Body of pancreas (tissue), 4 donors: ENCODE results near the gene SKIC8. TPM values are rescaled to one million over a fixed set of nuclear protein-coding genes. Genes with fewer than 3 reads are reported as not detected.

Experiments
- ATAC-seq: fragments of 150-250 bp; one replicate; pipeline ENCODE4 v1.9.1; 2016
- DNase-seq, 4 donors: peaks; one replicate each; pipeline ENCODE4 v3.0.0-alpha.2; 2019
- H3K27ac ChIP-seq, 4 donors: fragments of 200-600 bp; sonication (generic); 1 replicate in 3 of 4; 2 replicates in 1 of 4; pipeline versions ENCODE4 v1.5.1 to v1.6.1; 2016 to 2019; ENCODE audit warnings: mild to moderate bottlenecking in 1 of 4, mixed read lengths in 1 of 4, moderate library complexity in 1 of 4
- H3K27me3 ChIP-seq, 2 donors: fragments of 200-600 bp; sonication (generic); one replicate each; pipeline ENCODE4 v1.6.0; 2016; ENCODE audit warnings: mild to moderate bottlenecking in 1 of 2
- H3K36me3 ChIP-seq, 2 donors: fragments of 200-600 bp; sonication (generic); replicated peaks in 1 of 2; 2 replicates each; pipeline ENCODE4 v1.5.1; 2016; ENCODE audit warnings: low read depth in 2 of 2; ENCODE audit not compliant: insufficient read depth in 1 of 2
- H3K4me1 ChIP-seq: fragments of 200-600 bp; sonication (generic); one replicate; pipeline ENCODE4 v1.6.0; 2016
- H3K4me3 ChIP-seq, 2 donors: fragments of 200-600 bp; sonication (generic); 1 replicate in 1 of 2; 2 replicates in 1 of 2; pipeline ENCODE4 v1.5.1; 2016 to 2019
- H3K9me3 ChIP-seq, 3 donors: fragments of 200-600 bp; sonication (generic); 1 replicate in 2 of 3; 2 replicates in 1 of 3; pipeline ENCODE4 v1.5.1; 2016
- POLR2A ChIP-seq, 3 donors: fragments of 450-650 bp; IDR thresholded peaks; one replicate each; pipeline ENCODE4 v1.6.1; 2016; ENCODE audit warnings: antibody characterized with exemption in 3 of 3, mild to moderate bottlenecking in 2 of 3
- WGBS, 2 donors: methylation state at CpG; one replicate each; pipeline ENCODE4 v1.1.5; 2017; 5-methylcytosine and 5-hydroxymethylcytosine counted together
- intact Hi-C: fragments of 100-400 bp; cut with DNase I; formaldehyde crosslinking; loops from one replicate; pipeline ENCODE4 v1.15.1; 2023
- total RNA-seq, 2 donors: library from RNA; depleted of rRNA; stranded (reverse); fragments of >200 nt; gene quantifications; one replicate each; pipeline ENCODE4 v1.1.0, GENCODE V29; 2016
- TF ChIP-seq, protein P1 (sequence below), 7 experiments: fragments of 450-650 bp in 4 of 7; fragments of 200-600 bp in 3 of 7; sonication (generic) in 3 of 7; IDR thresholded peaks; one replicate each; pipeline ENCODE4 v1.5.1; 2016 to 2019; ENCODE audit warnings: antibody characterized with exemption in 7 of 7

SKIC8 gene
- total RNA-seq, 2 donors from 2014 or later: 30.3 to 31.4 TPM

DNA sequence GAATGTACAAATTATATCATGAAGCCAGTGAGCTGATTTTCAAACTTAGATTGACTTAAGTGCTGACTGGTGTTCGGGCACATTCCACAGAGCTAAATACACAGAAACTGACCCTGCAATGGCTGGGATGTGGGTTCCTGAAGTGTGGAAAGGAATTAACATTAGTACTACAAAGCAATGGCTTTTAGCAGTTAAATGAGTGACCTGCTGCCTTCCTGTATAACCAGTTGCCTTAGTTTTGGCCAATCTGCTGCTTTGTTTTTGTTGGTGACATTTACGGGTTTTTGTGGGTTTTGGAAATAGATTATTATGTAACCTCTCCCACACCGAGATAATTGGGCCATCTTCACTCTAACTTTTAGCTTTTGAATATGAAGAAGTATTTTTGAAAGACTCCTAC is 2.4 kb upstream of the SKIC8 start:
- intact Hi-C loops: loop anchor here (10.0 kb wide), 1 partner anchor 123 kb away; no protein-coding TSS in a partner anchor
- Histone ChIP-seq H3K27me3 (peaks cover 0 to 7% of the 10 kb centered on the region in 2 donors), H3K4me3 (no peak overlapping the region), H3K36me3 (no peaks in the 10 kb centered on the region), H3K4me1 (peaks cover 15% of the 10 kb centered on the region), H3K9me3 (no peaks in the 10 kb centered on the region), H3K27ac (no peak overlapping the region)
- TF ChIP-seq, protein P1, sequence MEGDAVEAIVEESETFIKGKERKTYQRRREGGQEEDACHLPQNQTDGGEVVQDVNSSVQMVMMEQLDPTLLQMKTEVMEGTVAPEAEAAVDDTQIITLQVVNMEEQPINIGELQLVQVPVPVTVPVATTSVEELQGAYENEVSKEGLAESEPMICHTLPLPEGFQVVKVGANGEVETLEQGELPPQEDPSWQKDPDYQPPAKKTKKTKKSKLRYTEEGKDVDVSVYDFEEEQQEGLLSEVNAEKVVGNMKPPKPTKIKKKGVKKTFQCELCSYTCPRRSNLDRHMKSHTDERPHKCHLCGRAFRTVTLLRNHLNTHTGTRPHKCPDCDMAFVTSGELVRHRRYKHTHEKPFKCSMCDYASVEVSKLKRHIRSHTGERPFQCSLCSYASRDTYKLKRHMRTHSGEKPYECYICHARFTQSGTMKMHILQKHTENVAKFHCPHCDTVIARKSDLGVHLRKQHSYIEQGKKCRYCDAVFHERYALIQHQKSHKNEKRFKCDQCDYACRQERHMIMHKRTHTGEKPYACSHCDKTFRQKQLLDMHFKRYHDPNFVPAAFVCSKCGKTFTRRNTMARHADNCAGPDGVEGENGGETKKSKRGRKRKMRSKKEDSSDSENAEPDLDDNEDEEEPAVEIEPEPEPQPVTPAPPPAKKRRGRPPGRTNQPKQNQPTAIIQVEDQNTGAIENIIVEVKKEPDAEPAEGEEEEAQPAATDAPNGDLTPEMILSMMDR (IDR thresholded peaks at IDR 0.05): no peak
- TF ChIP-seq POLR2A (IDR thresholded peaks at IDR 0.05): no peak
- DNase-seq (no peak), ATAC-seq (no peak)
- WGBS, 2 donors: 23 to 35% methylated on average over 3 of the region's 3 CpGs

DNA sequence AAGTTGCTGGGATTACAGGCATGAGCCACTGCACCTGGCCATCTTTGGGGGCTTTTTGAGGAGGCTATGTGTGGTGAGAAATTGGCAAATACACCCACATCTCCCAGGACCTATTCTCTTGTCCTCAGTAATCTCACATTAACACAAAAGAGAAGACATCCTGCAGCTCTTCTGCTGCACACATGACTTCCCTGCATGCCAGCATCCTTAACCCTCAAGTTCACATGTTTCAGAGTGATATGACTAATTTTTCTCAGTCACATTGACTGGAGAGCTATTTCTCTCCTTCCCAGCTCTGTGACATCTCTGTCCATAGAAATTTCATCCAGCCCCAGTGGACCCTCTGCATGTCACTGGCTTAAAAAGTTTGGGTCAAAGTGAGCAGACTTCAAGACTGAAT is 1.9 kb upstream of the SKIC8 start:
- Histone ChIP-seq H3K27ac (no peak overlapping the region), H3K4me1 (peaks cover 15% of the 10 kb centered on the region), H3K36me3 (no peaks in the 10 kb centered on the region), H3K4me3 (no peak overlapping the region), H3K9me3 (no peaks in the 10 kb centered on the region), H3K27me3 (peaks cover 0 to 3% of the 10 kb centered on the region in 2 donors)
- DNase-seq (no peak), ATAC-seq (no peak)
- intact Hi-C loops: loop anchor here (10.0 kb wide), 1 partner anchor 123 kb away; no protein-coding TSS in a partner anchor
- TF ChIP-seq, protein P1 (IDR thresholded peaks at IDR 0.05): no peak
- TF ChIP-seq POLR2A (IDR thresholded peaks at IDR 0.05): no peak

DNA sequence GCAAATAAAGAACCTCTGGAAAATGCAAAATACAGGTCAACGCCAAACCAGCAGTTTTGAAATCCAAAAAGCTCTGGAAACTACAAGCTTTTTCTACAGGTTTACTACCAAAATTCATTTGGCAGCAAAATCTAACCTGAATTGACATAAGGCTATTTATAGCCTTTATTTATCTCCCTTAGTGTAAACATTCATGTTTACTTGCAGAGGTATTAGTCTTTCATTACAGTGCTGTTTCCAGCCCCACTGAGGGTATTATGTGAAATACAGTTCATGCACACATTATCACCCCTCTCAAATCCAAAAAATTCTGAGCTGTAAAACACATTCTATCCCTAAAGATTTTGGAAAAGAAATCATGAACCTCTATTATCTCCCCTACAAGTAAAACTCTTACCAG is 7.2 kb downstream of the SKIC8 start:
- no peak for DNase-seq
- Histone ChIP-seq H3K4me1 (peaks cover 18% of the 10 kb centered on the region), H3K9me3 (no peaks in the 10 kb centered on the region), H3K36me3 (peaks cover 0 to 3% of the 10 kb centered on the region in 2 donors), H3K4me3 (no peak overlapping the region), H3K27ac (no peak overlapping the region), H3K27me3 (no peaks in the 10 kb centered on the region)
- WGBS, 2 donors: 35 to 42% methylated on average over 1 of the region's 1 CpG
- intact Hi-C loops: no loop called here
- TF ChIP-seq POLR2A (IDR thresholded peaks at IDR 0.05): no peak
- TF ChIP-seq, protein P1 (IDR thresholded peaks at IDR 0.05): no peak
- ATAC-seq: no peak

DNA sequence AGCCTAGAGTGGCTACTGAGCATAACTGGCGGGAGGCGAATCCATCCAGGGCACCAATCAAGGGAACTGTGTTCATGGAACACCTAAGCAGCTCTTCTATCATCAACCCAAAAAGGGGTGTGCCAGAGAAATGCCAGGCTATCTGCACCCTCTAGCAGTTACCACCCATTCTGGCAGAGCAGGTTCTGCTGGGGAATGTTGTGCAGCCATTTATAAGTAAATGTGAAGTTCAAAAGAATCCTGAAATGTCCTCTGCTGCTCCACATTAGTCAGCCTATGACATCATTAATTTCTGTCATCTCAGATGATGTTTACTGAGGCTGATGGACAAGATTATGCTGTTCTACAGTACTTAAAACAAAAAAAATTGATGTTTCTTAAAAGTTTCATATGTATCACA is 7.7 kb downstream of the SKIC8 start:
- WGBS, 2 donors: 91 to 96% methylated on average over 2 of the region's 2 CpGs
- peak in 2 of 4 donors; percentile 15 to 18 for DNase-seq
- Histone ChIP-seq H3K27me3 (no peaks in the 10 kb centered on the region), H3K9me3 (no peaks in the 10 kb centered on the region), H3K4me1 (peaks cover 18% of the 10 kb centered on the region), H3K27ac (no peak overlapping the region), H3K36me3 (peaks cover 0 to 3% of the 10 kb centered on the region in 2 donors), H3K4me3 (no peak overlapping the region)
- no peak for TF ChIP-seq POLR2A (IDR thresholded peaks at IDR 0.05)
- TF ChIP-seq, protein P1 (IDR thresholded peaks at IDR 0.05): no peak
- peak; percentile 74 for ATAC-seq
- intact Hi-C loops: no loop called here

DNA sequence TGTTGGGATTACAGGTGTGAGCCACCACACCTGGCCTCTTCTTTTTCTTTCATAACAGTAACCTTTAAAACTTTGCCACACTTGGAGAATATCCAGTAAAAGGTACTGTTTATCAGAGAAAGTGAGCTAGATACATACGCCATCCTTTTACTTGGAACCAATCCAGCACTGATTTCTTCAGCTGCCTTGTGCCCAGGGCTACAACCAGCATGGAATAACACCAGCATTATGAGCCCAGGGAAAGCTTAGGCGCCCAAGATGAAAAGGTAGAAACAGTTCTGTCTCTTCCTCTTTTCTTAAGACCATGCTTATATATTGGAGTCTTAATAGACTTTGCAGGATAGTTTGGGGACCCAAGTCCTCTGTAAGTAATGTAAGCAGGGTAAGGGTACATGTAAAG is 8.4 kb downstream of the SKIC8 start:
- 53 to 70% methylated on average over 2 of the region's 2 CpGs for WGBS, 2 donors
- Histone ChIP-seq H3K27ac (no peak overlapping the region), H3K4me1 (peaks cover 18% of the 10 kb centered on the region), H3K4me3 (no peak overlapping the region), H3K27me3 (no peaks in the 10 kb centered on the region), H3K9me3 (no peaks in the 10 kb centered on the region), H3K36me3 (peaks cover 0 to 3% of the 10 kb centered on the region in 2 donors)
- no peak for ATAC-seq
- DNase-seq: no peak
- TF ChIP-seq POLR2A (IDR thresholded peaks at IDR 0.05): no peak
- TF ChIP-seq, protein P1 (IDR thresholded peaks at IDR 0.05): no peak
- intact Hi-C loops: no loop called here
